Choroid plexus epithelial cell (primary cell): ENCODE measurements around the gene MYH9.

ENCODE experiments used
- DNase-seq: peaks from one replicate; pipeline ENCODE4 v3.0.0-alpha.2; 2010; ENCODE audit warnings: low read depth
- H3K4me3 ChIP-seq: 2 replicates; pipeline ENCODE4 v1.5.1; 2011; ENCODE audit warnings: low read depth, mild to moderate bottlenecking, control low read depth, low read length, moderate library complexity
- TF ChIP-seq, protein P1 (sequence below): conservative IDR thresholded peaks from 2 replicates; pipeline ENCODE4 v1.5.1; 2011; ENCODE audit warnings: low read depth, mild to moderate bottlenecking, control low read depth, inconsistent platforms, low read length, moderate library complexity

MYH9 gene

DNA sequence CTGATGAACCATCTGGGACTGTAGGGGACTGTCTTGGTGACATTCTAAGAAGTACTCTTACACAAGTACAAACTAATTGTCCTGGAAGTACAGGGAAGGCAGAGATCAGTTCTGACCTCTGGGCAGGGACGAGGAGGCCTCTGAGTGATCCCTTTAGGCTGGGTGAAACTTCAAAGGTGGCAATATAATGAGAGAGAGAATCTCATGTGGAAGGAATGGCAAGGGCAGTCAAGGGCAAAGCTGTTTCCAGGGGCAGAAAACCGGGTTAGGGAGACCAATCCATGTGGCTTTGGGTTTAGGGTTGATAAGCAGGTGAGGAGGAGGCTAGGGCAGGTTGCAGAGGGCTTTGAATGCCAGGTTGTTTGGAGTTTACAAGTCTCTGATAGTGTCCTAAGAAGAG is 21.3 kb upstream of the MYH9 start:
- TF ChIP-seq, protein P1, sequence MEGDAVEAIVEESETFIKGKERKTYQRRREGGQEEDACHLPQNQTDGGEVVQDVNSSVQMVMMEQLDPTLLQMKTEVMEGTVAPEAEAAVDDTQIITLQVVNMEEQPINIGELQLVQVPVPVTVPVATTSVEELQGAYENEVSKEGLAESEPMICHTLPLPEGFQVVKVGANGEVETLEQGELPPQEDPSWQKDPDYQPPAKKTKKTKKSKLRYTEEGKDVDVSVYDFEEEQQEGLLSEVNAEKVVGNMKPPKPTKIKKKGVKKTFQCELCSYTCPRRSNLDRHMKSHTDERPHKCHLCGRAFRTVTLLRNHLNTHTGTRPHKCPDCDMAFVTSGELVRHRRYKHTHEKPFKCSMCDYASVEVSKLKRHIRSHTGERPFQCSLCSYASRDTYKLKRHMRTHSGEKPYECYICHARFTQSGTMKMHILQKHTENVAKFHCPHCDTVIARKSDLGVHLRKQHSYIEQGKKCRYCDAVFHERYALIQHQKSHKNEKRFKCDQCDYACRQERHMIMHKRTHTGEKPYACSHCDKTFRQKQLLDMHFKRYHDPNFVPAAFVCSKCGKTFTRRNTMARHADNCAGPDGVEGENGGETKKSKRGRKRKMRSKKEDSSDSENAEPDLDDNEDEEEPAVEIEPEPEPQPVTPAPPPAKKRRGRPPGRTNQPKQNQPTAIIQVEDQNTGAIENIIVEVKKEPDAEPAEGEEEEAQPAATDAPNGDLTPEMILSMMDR = no peak
- H3K4me3 ChIP-seq = no peak overlapping the region

DNA sequence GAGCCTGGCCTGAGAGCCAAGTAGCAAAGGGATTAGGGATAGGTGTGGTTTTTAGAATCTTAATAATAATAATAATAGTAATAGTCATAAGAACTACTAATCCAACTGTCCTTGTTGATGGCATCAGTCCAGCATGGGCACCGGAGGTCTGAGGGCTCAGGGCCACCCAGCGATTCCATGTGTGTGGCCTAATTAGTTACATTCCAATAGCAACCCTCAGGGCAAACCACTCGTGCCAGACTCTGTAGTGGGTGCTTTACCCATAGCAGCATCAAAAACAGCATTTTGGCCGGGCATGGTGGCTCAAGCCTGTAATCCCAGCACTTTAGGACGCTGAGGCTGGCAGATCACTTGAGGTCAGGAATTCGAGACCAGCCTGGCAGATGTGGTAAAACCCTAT is 19.0 kb upstream of the MYH9 start:
- TF ChIP-seq, protein P1 = no peak
- H3K4me3 ChIP-seq = no peak overlapping the region
- no peak for DNase-seq

More for the DNA sequence above, 21.3 kb upstream of the MYH9 start:
- no peak for DNase-seq

DNA sequence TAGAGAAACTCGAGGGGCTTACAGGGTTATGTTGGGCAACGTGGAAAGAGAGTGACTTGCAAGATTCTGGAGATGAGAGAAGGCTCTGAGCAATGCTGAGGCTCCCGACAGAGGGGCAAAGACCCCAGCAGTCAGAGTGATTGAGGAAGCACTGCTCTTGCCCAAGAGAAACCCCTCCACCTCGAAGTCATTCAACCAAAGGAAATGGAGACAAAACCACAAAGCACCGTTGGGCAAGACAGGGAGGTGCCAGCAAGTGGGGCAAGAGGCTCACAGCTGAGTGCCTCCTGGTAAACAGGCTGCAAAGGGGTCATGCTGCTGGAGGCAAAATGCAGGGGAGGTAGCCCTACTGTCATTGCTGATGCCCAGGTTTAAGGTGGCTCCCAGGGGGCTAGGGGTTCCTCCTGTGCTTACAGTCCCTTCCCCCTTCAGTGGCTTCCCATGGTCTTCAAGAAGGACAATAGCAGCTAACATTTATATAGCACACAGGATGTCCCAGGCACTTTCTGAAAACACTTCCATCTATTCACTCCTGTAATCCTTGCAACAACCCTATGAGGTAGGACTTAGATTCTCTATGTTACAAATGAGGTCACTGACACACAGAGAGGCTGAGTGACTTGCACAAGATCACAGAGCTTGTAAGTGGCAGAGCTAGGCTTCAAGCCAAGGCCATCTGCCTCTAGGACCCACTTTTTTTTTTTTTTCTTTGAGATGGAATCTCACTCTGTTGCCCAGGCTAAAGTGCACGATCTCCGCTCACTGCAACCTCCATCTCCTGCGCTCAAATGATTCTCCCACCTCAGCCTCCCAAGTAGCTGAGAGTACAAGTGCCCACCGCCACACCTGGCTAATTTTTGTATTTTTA is 18.1 kb upstream of the MYH9 start:
- no peak for DNase-seq
- TF ChIP-seq, protein P1 = no peak
- no peak overlapping the region for H3K4me3 ChIP-seq

DNA sequence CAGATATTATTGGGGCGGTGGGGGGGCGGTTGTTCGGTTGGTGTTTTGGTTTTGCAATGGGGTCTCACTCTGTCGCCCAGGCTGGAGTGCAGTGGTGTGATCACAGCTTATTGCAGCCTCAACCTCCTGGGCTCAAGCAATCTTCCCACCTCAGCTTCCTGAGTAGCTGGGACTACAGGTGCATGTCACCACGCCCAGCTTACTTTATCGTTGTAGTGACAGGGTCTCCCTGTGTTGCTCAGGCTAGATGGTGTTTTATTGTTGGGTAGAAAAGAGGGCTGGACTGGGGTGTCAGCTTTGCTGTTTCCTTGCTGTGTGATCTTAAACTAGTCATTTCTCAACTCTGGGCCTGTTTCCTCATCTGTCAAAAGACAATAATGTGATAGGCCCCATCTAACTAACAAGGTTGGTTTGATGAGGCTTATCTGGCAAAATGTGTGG is 17.5 kb upstream of the MYH9 start:
- no peak for DNase-seq
- TF ChIP-seq, protein P1 = no peak
- no peak overlapping the region for H3K4me3 ChIP-seq

DNA sequence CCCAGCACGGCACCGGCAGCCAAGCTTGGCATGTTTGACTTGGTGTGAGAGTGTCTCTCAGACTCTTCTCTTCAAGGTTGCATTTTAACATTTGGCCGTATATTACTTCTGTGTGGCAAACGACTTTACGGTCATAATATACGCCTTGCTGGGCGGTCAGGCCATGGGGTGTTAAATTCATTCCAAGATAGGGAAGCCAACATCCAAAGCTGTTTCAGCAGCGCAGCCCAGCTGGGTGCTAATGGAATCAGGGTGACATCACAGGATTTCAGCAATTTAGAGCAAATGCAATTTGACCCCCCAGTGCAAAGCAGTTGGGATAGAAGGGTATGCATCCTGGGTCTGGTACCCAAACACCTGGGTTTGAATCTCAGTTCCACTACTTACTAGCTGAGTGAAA is 16.7 kb upstream of the MYH9 start:
- TF ChIP-seq, protein P1 = no peak
- H3K4me3 ChIP-seq = no peak overlapping the region
- no peak for DNase-seq

DNA sequence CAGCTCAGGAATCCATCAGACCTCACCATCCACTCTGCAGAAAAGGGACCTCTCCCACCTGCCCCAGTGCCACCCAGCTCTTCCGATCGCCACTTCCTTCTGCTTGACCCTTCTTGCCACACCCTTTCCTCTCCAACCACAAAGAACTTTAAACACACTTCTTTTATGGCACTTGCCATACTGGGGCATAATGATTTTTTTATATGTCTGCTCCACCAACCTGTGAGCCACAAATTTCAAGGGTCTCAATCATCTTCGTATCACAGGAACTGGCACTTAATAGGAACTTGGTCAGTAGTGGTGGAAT is 11.7 kb upstream of the MYH9 start:
- no peak overlapping the region for H3K4me3 ChIP-seq
- DNase-seq = no peak
- TF ChIP-seq, protein P1 = no peak
